ENCODE data around the gene TMEM132C. TPM values are rescaled to one million over a fixed set of nuclear protein-coding genes. Genes with fewer than 3 reads are reported as not detected.

TMEM132C gene
- total RNA-seq, 1 donor, result not detected

GRCh38 chr12:128305336-128305892 is 38.4 kb downstream of the TMEM132C start:
- TF ChIP-seq, protein P1, sequence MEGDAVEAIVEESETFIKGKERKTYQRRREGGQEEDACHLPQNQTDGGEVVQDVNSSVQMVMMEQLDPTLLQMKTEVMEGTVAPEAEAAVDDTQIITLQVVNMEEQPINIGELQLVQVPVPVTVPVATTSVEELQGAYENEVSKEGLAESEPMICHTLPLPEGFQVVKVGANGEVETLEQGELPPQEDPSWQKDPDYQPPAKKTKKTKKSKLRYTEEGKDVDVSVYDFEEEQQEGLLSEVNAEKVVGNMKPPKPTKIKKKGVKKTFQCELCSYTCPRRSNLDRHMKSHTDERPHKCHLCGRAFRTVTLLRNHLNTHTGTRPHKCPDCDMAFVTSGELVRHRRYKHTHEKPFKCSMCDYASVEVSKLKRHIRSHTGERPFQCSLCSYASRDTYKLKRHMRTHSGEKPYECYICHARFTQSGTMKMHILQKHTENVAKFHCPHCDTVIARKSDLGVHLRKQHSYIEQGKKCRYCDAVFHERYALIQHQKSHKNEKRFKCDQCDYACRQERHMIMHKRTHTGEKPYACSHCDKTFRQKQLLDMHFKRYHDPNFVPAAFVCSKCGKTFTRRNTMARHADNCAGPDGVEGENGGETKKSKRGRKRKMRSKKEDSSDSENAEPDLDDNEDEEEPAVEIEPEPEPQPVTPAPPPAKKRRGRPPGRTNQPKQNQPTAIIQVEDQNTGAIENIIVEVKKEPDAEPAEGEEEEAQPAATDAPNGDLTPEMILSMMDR (IDR thresholded peaks at IDR 0.05; ENCODE audit: insufficient read depth, low read length), result no peak

DNA sequence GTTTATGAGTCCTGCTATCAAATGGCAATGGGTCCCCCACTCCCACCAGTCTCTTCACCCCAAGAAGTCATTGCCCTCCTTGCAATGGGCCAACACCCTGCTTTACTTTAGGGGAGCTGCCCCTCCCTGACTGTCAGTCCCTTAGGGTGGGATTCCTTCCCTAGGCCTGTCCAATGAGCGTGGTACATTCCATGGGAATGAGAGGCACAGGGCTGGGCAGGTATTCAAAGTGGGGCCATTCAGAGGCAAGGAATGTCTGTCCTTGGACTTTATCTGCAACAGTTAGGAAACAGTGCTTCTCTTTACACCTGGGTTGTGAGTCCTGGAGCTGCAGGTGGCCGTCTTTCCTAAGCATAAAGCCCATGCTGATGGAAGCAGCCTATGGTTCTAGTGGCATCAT is 40.8 kb downstream of the TMEM132C start:
- H3K4me3 ChIP-seq (ENCODE audit: low read depth, low read length), result no peak overlapping the region
- no peak for DNase-seq (ENCODE audit: low read depth)
- TF ChIP-seq, protein P1 (IDR thresholded peaks at IDR 0.05; ENCODE audit: insufficient read depth, low read length), result no peak

More at GRCh38 chr12:128305336-128305892, 38.4 kb downstream of the TMEM132C start:
- H3K4me3 ChIP-seq (ENCODE audit: low read depth, low read length), result no peak overlapping the region
- DNase-seq (ENCODE audit: low read depth), result no peak

DNA sequence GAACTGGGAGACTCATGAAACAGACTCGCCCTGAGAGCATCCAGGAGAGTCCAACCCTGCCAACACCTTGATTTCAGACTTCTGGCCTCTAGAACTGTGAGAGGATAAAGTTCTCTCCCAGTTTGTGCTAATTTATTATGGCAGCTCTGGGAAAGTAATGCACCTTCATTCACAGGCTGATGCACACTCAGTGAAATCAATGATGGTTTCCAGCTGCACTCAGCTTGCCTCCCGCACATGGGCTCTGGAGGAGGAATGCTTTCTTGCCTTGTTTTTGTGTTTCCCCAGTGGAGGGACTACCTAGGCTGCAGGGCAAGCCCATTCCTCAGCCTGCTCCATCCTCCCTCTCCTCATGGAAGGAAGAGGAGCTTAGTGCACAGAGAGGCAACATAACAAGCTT is 45.7 kb downstream of the TMEM132C start:
- DNase-seq (ENCODE audit: low read depth), result no peak
- TF ChIP-seq, protein P1 (IDR thresholded peaks at IDR 0.05; ENCODE audit: insufficient read depth, low read length), result no peak
- no peak overlapping the region for H3K4me3 ChIP-seq (ENCODE audit: low read depth, low read length)

DNA sequence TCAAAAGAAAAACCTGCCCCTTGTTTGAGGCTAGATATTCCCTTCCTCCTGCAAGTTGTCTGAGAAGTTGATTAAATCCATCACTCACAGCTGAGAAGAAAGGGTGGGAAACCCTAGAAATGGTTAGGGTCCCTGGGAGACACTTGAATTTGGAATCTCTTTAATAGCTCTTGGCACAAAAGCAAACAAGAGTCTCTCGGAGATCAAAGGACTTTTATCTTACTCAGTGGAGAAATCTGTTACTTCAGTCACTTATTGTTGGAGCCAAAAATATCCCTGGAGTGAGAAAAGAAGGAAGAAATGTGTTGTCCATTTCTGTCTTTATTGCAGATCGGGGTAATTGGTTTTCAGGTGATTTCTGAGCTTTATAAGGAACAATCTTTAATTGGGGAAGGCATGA is 47.0 kb downstream of the TMEM132C start:
- no peak for DNase-seq (ENCODE audit: low read depth)
- TF ChIP-seq, protein P1 (IDR thresholded peaks at IDR 0.05; ENCODE audit: insufficient read depth, low read length), result no peak
- H3K4me3 ChIP-seq (ENCODE audit: low read depth, low read length), result no peak overlapping the region

DNA sequence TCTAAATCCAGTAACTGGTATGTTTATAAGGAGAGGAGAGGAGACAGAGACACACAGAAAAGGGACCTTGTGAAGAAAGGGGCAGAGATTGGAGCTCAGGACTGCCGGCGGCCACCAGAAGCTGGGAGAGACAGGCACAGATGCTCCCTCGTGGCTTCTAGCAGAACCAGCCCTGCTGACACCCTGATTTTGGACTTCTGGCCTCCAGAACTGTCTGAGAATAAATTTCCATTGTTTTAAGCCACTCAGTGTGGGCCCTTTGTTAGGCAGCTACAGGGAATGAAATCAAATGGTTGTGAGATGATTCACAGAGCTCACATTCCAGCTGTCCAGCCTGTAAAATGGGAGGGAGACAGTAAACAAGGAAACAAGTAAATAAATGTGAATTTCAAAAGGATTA is 47.6 kb downstream of the TMEM132C start:
- DNase-seq (ENCODE audit: low read depth), result no peak

GRCh38 chr12:128316078-128316477 is 49.1 kb downstream of the TMEM132C start:
- TF ChIP-seq, protein P1 (IDR thresholded peaks at IDR 0.05; ENCODE audit: insufficient read depth, low read length), result no peak
- no peak overlapping the region for H3K4me3 ChIP-seq (ENCODE audit: low read depth, low read length)
- DNase-seq (ENCODE audit: low read depth), result no peak

More for the DNA sequence above, 47.6 kb downstream of the TMEM132C start:
- no peak overlapping the region for H3K4me3 ChIP-seq (ENCODE audit: low read depth, low read length)
- TF ChIP-seq, protein P1 (IDR thresholded peaks at IDR 0.05; ENCODE audit: insufficient read depth, low read length), result no peak

DNA sequence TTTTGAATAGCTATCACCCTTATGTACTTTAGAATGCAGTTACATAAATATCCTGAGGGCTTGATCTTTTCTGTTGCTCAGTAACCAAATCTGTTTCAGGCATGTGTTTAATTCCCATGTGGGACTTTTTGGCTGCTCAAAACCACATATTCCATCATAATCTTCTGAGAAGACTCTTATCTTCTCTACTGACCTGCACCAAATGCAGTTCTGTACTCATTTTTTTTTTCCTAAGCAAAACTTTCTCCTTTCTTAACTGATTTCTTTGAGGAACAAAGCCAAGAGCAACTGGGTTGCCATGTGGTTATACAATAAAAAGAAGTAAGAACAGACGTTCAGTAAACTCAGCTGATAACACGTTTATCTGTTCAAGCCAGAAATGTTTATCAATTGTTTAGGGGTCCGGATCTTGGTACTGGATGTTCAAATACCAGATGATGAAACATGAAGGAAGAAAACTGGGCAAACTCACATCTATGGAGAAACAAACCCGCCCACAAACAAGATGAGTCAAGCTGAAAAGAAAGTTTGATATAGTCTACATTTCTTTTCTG is 50.1 kb downstream of the TMEM132C start:
- no peak overlapping the region for H3K4me3 ChIP-seq (ENCODE audit: low read depth, low read length)
- TF ChIP-seq, protein P1 (IDR thresholded peaks at IDR 0.05; ENCODE audit: insufficient read depth, low read length), result no peak
- no peak for DNase-seq (ENCODE audit: low read depth)

Data from fibroblast of the aortic adventitia (primary cell).